K562 treated with DMSO at 1 percent for 24 hours (cell line): ENCODE data around the gene FLOT2. TPM values are rescaled to one million over a fixed set of nuclear protein-coding genes. Genes with fewer than 3 reads are reported as not detected.

Experiments used
- total RNA-seq: library from RNA; unstranded; fragments of 300-600 nt; gene quantifications from 2 replicates; pipeline ENCODE4 v1.2.3, GENCODE V29; 2022; ENCODE audit warnings: low read depth; ENCODE audit not compliant: insufficient read depth

FLOT2 gene
- total RNA-seq = 224 and 238 TPM in 2 replicates

DNA sequence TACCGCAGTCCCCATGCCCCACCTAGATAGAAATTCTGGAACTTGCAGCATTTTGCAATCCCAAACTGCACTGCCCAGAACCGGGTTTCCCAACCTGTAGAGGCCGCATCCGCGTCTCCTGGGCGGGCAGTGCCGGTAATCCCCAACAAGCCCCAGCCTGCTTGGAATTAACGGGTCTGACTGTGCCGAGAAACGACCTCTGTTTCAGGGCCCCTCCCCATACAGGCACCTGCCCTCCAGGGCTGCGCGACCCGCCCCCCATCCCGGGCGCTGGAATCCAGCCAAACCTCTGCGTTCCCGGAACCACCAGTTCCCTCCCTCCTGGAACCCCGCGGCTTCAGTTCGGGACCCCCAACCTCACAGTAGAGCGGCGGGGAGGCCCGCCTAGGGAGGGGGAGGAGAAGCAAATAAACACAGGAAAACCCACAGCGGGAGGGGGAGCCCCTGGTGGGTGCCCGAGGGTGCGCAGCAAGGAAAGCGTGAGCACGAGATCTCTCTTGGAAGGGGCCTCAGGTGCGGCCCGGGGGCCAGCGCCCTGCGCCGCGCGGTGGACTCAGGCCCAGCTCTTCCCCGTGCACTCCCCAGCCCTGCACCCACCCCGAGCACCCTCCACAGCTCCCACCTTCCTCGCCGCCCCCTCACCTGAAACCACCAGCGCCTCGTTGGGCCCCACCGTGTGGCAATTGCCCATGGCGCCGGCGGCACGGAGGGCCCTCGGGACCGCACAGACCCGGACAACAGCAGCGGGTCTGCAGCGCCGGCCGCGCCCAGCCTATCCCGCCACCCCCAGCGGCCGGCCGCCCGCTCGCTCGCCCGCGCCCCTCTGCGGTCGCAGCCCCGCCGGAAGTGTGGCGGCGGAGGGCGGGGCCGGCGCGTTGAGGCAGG, at the start of gene FLOT2:
Gene FLOT2, minus strand, starts transcription at position 850 of the 885 bp plus-strand sequence. Its CDS starts 159 bp downstream, at position 691.

DNA sequence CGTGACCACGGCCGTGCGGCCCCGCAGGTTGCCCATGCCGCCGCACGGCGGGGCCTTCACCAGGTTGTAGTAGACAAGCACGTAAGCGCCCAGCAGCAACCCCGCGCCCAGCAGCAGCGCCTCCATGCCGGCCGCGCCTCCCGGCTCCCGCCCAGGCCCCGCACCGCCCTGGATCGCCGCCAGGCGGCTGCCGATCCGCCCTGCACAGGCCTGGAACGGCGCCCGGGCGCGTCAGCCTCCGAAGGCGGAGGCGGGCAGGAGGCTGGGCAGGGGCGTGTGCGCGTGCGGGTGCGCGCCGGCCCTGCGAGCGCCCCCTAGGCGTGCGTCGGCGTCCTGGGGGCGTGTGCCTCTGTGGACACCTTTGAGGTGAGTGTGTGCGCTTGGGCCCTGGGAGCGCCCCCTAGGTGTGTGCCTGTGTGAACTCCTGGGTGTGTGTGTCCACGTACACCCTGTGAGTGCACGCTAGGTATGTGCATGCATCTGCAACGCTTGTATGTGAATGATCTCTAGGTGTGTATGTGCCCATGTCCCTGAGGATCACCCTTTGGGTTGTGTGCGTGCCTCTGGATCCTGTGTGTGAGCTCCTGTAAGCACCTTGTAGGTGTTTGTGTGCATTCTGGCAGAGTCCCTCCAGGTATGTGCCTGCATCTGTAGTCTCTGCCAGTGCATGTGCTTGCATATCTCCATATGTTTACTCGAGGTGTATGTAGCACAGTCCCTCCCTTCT, 5.4 kb upstream of the FLOT2 start, which contains the start of gene DHRS13:
Gene DHRS13, minus strand, starts transcription at position 261 of the 727 bp plus-strand sequence. Its CDS starts 135 bp downstream, at position 126.

GRCh38 chr17:28854457-28855335, 42.8 kb downstream of the FLOT2 start, which contains the start of gene ERAL1:
TSS of gene ERAL1 (plus strand) at chr17:28855016. CDS start at chr17:28855035, 19 bp downstream.

DNA sequence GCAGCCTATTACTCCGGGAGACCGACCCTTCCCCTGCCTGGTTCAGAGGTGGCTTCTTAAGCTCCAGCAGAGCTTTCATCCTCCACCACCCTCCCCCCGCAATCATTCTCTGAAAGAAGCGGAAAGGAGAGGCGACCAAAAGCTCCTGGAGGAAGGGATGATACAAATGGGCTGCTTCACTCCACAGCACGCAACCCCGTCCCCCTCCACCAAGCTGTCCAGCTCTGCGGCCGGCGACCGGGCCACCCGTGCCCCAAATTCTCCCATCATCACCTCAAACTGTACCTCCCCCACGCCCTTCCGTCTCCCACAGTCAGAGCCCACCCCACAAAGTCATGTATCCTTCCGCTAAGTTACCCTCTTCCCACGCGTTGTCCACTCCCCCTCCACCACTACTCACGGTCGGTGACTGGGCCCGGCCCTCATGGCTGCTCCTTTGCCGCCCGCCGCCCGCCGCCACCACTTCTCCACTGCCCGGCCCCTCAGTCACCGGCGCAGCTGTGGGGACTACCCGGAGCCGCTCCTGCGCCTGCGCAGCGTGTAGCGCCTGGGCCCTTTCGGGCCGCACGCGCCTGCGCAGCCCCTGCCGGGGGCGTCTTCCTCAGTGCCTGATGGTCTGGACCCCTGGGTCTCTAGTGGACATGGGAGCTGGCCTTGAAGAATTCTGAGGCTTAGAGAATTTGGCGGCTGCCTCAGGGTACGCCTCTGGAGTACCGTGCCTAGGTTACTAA, 55.1 kb downstream of the FLOT2 start, which contains the start of gene FAM222B:
Gene FAM222B, minus strand, starts transcription at position 509 of the 731 bp plus-strand sequence. CDS start 76,123 bp downstream, outside the sequence.

Other genes starting within 250 kb of the FLOT2 start
- gene SDF2, start 235.8 kb downstream of the FLOT2 start, total RNA-seq = 69.7 and 76.5 TPM in 2 replicates
- gene SUPT6H, start 235.5 kb downstream of the FLOT2 start, total RNA-seq = 70.0 and 74.8 TPM in 2 replicates
- 4.4 and 6.8 TPM in 2 replicates for gene PROCA1, start 185.8 kb downstream of the FLOT2 start, total RNA-seq
- 0.23 TPM in 1 of 2 replicates, not detected in the other for gene RAB34, start 179.9 kb downstream of the FLOT2 start, total RNA-seq
- 2,462 and 2,542 TPM in 2 replicates for gene RPL23A, start 177.7 kb downstream of the FLOT2 start, total RNA-seq
- 7.1 and 8.9 TPM in 2 replicates for gene TLCD1, start 171.5 kb downstream of the FLOT2 start, total RNA-seq
- gene NEK8, start 168.9 kb downstream of the FLOT2 start, total RNA-seq = 5.1 and 5.4 TPM in 2 replicates
- 127 and 142 TPM in 2 replicates for gene TRAF4, start 153.7 kb downstream of the FLOT2 start, total RNA-seq
- gene FAM222B, start 54.9 kb downstream of the FLOT2 start, total RNA-seq = 32.5 and 34.7 TPM in 2 replicates
- 115 and 126 TPM in 2 replicates for gene ERAL1, start 42.7 kb downstream of the FLOT2 start, total RNA-seq
- 46.9 and 47.0 TPM in 2 replicates for gene DHRS13, start 5.3 kb upstream of the FLOT2 start, total RNA-seq
- 27.8 and 30.4 TPM in 2 replicates for gene PHF12, start 53.8 kb upstream of the FLOT2 start, total RNA-seq
- not detected in 2 replicates for gene SEZ6, start 108.3 kb upstream of the FLOT2 start, total RNA-seq
- gene PIPOX, start 145.4 kb upstream of the FLOT2 start, total RNA-seq = 0.98 and 1.6 TPM in 2 replicates